Fibroblast of the aortic adventitia (primary cell): ENCODE results near the gene SEMA7A. TPM values are rescaled to one million over a fixed set of nuclear protein-coding genes. Genes with fewer than 3 reads are reported as not detected.

ENCODE experiments used
- DNase-seq: peaks from one replicate; pipeline ENCODE4 v3.0.0-alpha.2; 2010; ENCODE audit warnings: low read depth
- H3K4me3 ChIP-seq: 2 replicates; pipeline ENCODE4 v1.5.1; 2011; ENCODE audit warnings: low read depth, mild to moderate bottlenecking, control low read depth, low read length, moderate library complexity
- CTCF ChIP-seq: IDR thresholded peaks from 2 replicates; pipeline ENCODE4 v1.5.1; 2011; ENCODE audit warnings: mild to moderate bottlenecking, low read length, control low read depth, inconsistent platforms; ENCODE audit not compliant: insufficient read depth
- total RNA-seq: library from RNA; depleted of rRNA; stranded (reverse); fragments of >200 nt; gene quantifications from 2 replicates; pipeline ENCODE4 v1.2.3, GENCODE V29; 2012; ENCODE audit warnings: low replicate concordance

SEMA7A gene
- total RNA-seq, 1 donor: 7.9 TPM

- DNase-seq: peak; percentile 68
- H3K4me3 ChIP-seq: no peak overlapping the region
- TF ChIP-seq CTCF: no peak
Measured at GRCh38 chr15:74422652-74423430, 10.9 kb downstream of the SEMA7A start.

- no peak for TF ChIP-seq CTCF
- H3K4me3 ChIP-seq: no peak overlapping the region
- no peak for DNase-seq
Measured at GRCh38 chr15:74422265-74422651, 11.5 kb downstream of the SEMA7A start.

GRCh38 chr15:74421302-74422245 is 12.2 kb downstream of the SEMA7A start:
- DNase-seq: no peak
- no peak overlapping the region for H3K4me3 ChIP-seq
- no peak for TF ChIP-seq CTCF

GRCh38 chr15:74420193-74420905 is 13.4 kb downstream of the SEMA7A start:
- no peak for DNase-seq
- H3K4me3 ChIP-seq: no peak overlapping the region
- TF ChIP-seq CTCF: no peak

GRCh38 chr15:74419432-74419831 is 14.3 kb downstream of the SEMA7A start:
- TF ChIP-seq CTCF: no peak
- H3K4me3 ChIP-seq: no peak overlapping the region
- DNase-seq: no peak

- no peak for TF ChIP-seq CTCF
- H3K4me3 ChIP-seq: no peak overlapping the region
- no peak for DNase-seq
Measured at GRCh38 chr15:74418575-74419338, 15.0 kb downstream of the SEMA7A start.
